Osteoblast (primary cell): ENCODE measurements around the gene MAPKAPK3. TPM values are rescaled to one million over a fixed set of nuclear protein-coding genes. Genes with fewer than 3 reads are reported as not detected.

Experiments
- DNase-seq: peaks from one replicate; pipeline ENCODE4 v3.0.0; 2011; ENCODE audit warnings: low spot score, mixed read lengths; ENCODE audit not compliant: insufficient read length; ENCODE audit errors: missing footprints
- H2AFZ ChIP-seq: 2 replicates; pipeline ENCODE4 v1.6.0; 2011; ENCODE audit warnings: mild to moderate bottlenecking, low read length
- H3K27ac ChIP-seq: 2 replicates; pipeline ENCODE4 v1.5.1; 2011; ENCODE audit warnings: mild to moderate bottlenecking, low read depth, low read length, moderate library complexity
- H3K27me3 ChIP-seq: 2 replicates; pipeline ENCODE4 v1.6.0; 2012; ENCODE audit warnings: mild to moderate bottlenecking, control low read depth, inconsistent platforms, low read length, moderate library complexity; ENCODE audit not compliant: insufficient read depth
- H3K36me3 ChIP-seq: 2 replicates; pipeline ENCODE4 v1.5.1; 2011; ENCODE audit warnings: mild to moderate bottlenecking, low read length, control low read depth, moderate library complexity; ENCODE audit not compliant: insufficient read depth
- H3K4me1 ChIP-seq: 2 replicates; pipeline ENCODE4 v1.5.1; 2011; ENCODE audit warnings: mild to moderate bottlenecking, low read length, control low read depth, moderate library complexity; ENCODE audit not compliant: insufficient read depth
- H3K4me2 ChIP-seq: 2 replicates; pipeline ENCODE4 v1.6.0; 2011; ENCODE audit warnings: mild to moderate bottlenecking, low read length; ENCODE audit not compliant: insufficient read depth
- H3K4me3 ChIP-seq: fragments of 200-600 bp; sonication (generic); 3 replicates; pipeline ENCODE4 v1.5.1; 2012; ENCODE audit warnings: mild to moderate bottlenecking, low read length, inconsistent platforms; ENCODE audit not compliant: insufficient read depth
- H3K79me2 ChIP-seq: 2 replicates; pipeline ENCODE4 v1.6.0; 2012; ENCODE audit warnings: mild to moderate bottlenecking, low read length, control low read depth, inconsistent platforms; ENCODE audit not compliant: insufficient read depth
- H3K9me3 ChIP-seq: 2 replicates; pipeline ENCODE4 v1.5.1; 2011; ENCODE audit warnings: low read depth, low read length, control low read depth
- H4K20me1 ChIP-seq: 2 replicates; pipeline ENCODE4 v1.6.0; 2012; ENCODE audit warnings: mild to moderate bottlenecking, low read length, control low read depth; ENCODE audit not compliant: insufficient read depth
- total RNA-seq: library from RNA; depleted of rRNA; stranded (reverse); fragments of >200 nt; gene quantifications from 2 replicates; pipeline ENCODE4 v1.2.3, GENCODE V29; 2012
- TF ChIP-seq, protein P1 (sequence below): IDR thresholded peaks from 2 replicates; pipeline ENCODE4 v1.5.1; 2011; ENCODE audit warnings: mild to moderate bottlenecking, low read depth, low read length, moderate library complexity; ENCODE audit errors: extremely low read depth

The MAPKAPK3 gene
- total RNA-seq, 1 donor = 56.5 TPM

DNA sequence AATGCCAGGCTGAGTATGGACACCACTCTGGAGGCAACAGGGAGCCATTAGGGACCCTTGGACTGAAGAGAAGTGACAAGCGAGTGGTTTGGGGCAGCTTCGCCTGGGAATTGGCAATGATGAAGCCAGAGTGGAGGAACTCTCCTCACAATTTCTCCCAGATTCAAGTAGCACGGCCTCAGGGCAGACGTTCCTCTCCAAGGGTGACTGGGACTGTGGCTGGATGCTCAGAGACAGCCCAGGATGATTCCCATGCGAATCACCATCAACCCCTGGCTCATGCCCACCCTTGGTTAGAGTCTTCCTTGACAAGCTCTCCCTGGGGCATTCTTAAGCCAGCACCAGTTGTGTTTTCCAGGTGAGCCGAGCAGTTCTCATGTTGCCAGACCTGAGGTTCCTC is 41.5 kb downstream of the MAPKAPK3 start:
- no peaks in the 10 kb centered on the region for H4K20me1 ChIP-seq
- H3K27me3 ChIP-seq = no peaks in the 10 kb centered on the region
- no peak overlapping the region for H3K4me3 ChIP-seq
- no peaks in the 10 kb centered on the region for H3K9me3 ChIP-seq
- no peaks in the 10 kb centered on the region for H3K36me3 ChIP-seq
- H3K4me1 ChIP-seq = no peaks in the 10 kb centered on the region
- no peak overlapping the region for H3K27ac ChIP-seq
- TF ChIP-seq, protein P1, sequence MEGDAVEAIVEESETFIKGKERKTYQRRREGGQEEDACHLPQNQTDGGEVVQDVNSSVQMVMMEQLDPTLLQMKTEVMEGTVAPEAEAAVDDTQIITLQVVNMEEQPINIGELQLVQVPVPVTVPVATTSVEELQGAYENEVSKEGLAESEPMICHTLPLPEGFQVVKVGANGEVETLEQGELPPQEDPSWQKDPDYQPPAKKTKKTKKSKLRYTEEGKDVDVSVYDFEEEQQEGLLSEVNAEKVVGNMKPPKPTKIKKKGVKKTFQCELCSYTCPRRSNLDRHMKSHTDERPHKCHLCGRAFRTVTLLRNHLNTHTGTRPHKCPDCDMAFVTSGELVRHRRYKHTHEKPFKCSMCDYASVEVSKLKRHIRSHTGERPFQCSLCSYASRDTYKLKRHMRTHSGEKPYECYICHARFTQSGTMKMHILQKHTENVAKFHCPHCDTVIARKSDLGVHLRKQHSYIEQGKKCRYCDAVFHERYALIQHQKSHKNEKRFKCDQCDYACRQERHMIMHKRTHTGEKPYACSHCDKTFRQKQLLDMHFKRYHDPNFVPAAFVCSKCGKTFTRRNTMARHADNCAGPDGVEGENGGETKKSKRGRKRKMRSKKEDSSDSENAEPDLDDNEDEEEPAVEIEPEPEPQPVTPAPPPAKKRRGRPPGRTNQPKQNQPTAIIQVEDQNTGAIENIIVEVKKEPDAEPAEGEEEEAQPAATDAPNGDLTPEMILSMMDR = no peak
- H3K79me2 ChIP-seq = no peaks in the 10 kb centered on the region
- no peak overlapping the region for H3K4me2 ChIP-seq
- DNase-seq = no peak
- no peak overlapping the region for H2AFZ ChIP-seq

GRCh38 chr3:50658831-50659230 is 41.9 kb downstream of the MAPKAPK3 start:
- no peaks in the 10 kb centered on the region for H3K4me1 ChIP-seq
- H3K79me2 ChIP-seq = no peaks in the 10 kb centered on the region
- TF ChIP-seq, protein P1 = no peak
- H3K4me3 ChIP-seq = no peak overlapping the region
- no peaks in the 10 kb centered on the region for H3K36me3 ChIP-seq
- H4K20me1 ChIP-seq = no peaks in the 10 kb centered on the region
- no peaks in the 10 kb centered on the region for H3K27me3 ChIP-seq
- H2AFZ ChIP-seq = no peak overlapping the region
- no peak overlapping the region for H3K4me2 ChIP-seq
- DNase-seq = no peak
- no peak overlapping the region for H3K27ac ChIP-seq
- no peaks in the 10 kb centered on the region for H3K9me3 ChIP-seq

GRCh38 chr3:50660386-50660785 is 43.4 kb downstream of the MAPKAPK3 start:
- Histone ChIP-seq H2AFZ (no peak overlapping the region), H3K79me2 (no peaks in the 10 kb centered on the region), H3K27me3 (no peaks in the 10 kb centered on the region), H3K27ac (no peak overlapping the region), H3K4me3 (no peak overlapping the region), H4K20me1 (no peaks in the 10 kb centered on the region), H3K4me2 (no peak overlapping the region), H3K4me1 (no peaks in the 10 kb centered on the region), H3K9me3 (no peaks in the 10 kb centered on the region), H3K36me3 (no peaks in the 10 kb centered on the region)
- TF ChIP-seq, protein P1 = no peak
- no peak for DNase-seq

DNA sequence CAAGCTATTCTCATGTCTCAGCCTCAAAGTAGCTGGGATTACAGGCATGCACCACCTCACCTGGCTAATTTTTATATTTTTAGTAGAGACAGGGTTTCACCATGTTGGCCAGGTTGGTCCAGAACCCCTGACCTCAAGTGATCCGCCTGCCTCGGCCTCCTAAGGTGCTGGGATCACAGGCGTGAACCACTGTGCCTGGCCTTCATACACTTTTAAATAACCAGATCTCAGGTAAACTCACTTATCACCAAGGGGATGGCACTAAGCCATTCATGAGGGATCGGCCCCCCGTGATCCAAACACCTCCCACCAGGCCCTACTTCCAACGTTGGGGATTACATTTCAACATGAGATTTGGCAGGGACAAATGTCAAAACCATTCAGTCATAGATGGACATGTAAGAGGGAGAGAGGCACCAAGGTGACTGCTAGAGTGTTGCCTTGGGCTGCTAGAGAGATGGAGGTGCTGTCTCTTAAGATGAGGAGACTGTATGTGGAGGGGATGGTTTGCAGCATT is 44.4 kb downstream of the MAPKAPK3 start:
- Histone ChIP-seq H3K79me2 (no peaks in the 10 kb centered on the region), H3K4me2 (no peak overlapping the region), H3K4me3 (no peak overlapping the region), H3K36me3 (no peaks in the 10 kb centered on the region), H3K4me1 (no peaks in the 10 kb centered on the region), H3K27ac (no peak overlapping the region), H3K27me3 (no peaks in the 10 kb centered on the region), H3K9me3 (no peaks in the 10 kb centered on the region), H4K20me1 (no peaks in the 10 kb centered on the region), H2AFZ (no peak overlapping the region)
- no peak for DNase-seq
- TF ChIP-seq, protein P1 = no peak
